IPS-15b (cell line): ENCODE data around the gene DCHS1.
"Not testable (repeated sequence)": the region's sequence is repeated elsewhere in the genome, so short reads cannot be mapped to it uniquely, and the experiment has no call there.

Experiments
- H3K27me3 ChIP-seq: one replicate; pipeline ENCODE4 v1.6.1; 2013; ENCODE audit warnings: low read length; ENCODE audit not compliant: control insufficient read depth, insufficient read depth
- H3K36me3 ChIP-seq: one replicate; pipeline ENCODE4 v1.6.1; 2013; ENCODE audit warnings: low read length; ENCODE audit not compliant: control insufficient read depth, insufficient read depth
- H3K4me1 ChIP-seq: one replicate; pipeline ENCODE4 v1.6.1; 2013; ENCODE audit warnings: mild to moderate bottlenecking, low read length; ENCODE audit not compliant: control insufficient read depth, insufficient read depth
- H3K4me3 ChIP-seq: one replicate; pipeline ENCODE4 v1.5.1; 2013; ENCODE audit warnings: low read depth, low read length
- H3K9ac ChIP-seq: one replicate; pipeline ENCODE4 v1.6.1; 2013; ENCODE audit warnings: low read depth, mild to moderate bottlenecking, low read length
- H3K9me3 ChIP-seq: one replicate; pipeline ENCODE4 v1.6.1; 2013; ENCODE audit warnings: mild to moderate bottlenecking, low read length; ENCODE audit not compliant: control insufficient read depth, insufficient read depth

Gene DCHS1, protein sequence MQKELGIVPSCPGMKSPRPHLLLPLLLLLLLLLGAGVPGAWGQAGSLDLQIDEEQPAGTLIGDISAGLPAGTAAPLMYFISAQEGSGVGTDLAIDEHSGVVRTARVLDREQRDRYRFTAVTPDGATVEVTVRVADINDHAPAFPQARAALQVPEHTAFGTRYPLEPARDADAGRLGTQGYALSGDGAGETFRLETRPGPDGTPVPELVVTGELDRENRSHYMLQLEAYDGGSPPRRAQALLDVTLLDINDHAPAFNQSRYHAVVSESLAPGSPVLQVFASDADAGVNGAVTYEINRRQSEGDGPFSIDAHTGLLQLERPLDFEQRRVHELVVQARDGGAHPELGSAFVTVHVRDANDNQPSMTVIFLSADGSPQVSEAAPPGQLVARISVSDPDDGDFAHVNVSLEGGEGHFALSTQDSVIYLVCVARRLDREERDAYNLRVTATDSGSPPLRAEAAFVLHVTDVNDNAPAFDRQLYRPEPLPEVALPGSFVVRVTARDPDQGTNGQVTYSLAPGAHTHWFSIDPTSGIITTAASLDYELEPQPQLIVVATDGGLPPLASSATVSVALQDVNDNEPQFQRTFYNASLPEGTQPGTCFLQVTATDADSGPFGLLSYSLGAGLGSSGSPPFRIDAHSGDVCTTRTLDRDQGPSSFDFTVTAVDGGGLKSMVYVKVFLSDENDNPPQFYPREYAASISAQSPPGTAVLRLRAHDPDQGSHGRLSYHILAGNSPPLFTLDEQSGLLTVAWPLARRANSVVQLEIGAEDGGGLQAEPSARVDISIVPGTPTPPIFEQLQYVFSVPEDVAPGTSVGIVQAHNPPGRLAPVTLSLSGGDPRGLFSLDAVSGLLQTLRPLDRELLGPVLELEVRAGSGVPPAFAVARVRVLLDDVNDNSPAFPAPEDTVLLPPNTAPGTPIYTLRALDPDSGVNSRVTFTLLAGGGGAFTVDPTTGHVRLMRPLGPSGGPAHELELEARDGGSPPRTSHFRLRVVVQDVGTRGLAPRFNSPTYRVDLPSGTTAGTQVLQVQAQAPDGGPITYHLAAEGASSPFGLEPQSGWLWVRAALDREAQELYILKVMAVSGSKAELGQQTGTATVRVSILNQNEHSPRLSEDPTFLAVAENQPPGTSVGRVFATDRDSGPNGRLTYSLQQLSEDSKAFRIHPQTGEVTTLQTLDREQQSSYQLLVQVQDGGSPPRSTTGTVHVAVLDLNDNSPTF (N-terminal part only)

DNA sequence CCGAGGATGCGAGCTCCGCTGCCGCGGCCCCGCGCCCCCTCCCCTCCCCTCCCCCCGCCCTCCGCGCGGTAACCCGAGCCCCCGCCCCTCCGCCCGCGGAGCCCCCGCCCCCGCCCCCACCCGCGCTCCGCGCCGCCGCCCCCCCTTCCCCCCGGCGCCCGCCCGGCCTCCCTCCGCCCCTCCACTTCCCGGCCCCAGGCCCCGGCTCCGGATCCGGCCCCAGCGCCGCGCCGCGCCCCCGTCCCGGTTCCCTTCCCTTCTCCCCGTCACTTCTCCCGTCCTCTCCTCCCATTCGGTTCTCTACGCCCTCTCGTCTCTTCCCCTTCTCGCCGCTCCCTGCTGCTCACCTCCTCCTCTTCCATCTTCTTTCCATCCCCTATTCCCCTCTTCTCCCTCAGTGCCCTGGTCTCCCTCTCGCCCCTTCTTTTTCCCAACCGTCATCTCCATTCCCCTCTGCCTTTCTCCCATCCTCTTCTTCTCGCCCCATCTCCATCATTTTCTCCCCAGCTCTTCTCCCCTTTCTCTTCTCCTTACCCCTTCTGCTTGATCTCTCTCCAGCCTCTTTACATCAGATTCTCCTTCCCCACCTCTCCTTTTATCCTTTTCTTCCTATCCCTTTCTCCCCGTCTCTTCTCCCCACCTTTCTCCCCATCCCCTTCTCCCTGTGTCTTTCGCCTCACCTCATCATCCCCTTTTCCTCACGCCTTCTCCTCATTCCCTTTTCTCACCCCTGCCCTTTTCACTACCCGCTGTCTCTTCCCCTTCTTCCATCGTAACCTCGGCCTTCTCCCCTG lies at the start of gene DCHS1:
TSS of gene DCHS1 (minus strand) at position 20 of the 794 bp plus-strand sequence. CDS start 14,196 bp downstream, outside the sequence.
- Histone ChIP-seq H3K4me3 (peak within 1 kb of the TSS; percentile 88), H3K9me3 (no peaks in the 10 kb centered on the region), H3K4me1 (peaks cover 15% of the 10 kb centered on the region), H3K27me3 (peaks cover 43% of the 10 kb centered on the region), H3K9ac (peak within 1 kb of the TSS; percentile 73), H3K36me3 (no peaks in the 10 kb centered on the region)

DNA sequence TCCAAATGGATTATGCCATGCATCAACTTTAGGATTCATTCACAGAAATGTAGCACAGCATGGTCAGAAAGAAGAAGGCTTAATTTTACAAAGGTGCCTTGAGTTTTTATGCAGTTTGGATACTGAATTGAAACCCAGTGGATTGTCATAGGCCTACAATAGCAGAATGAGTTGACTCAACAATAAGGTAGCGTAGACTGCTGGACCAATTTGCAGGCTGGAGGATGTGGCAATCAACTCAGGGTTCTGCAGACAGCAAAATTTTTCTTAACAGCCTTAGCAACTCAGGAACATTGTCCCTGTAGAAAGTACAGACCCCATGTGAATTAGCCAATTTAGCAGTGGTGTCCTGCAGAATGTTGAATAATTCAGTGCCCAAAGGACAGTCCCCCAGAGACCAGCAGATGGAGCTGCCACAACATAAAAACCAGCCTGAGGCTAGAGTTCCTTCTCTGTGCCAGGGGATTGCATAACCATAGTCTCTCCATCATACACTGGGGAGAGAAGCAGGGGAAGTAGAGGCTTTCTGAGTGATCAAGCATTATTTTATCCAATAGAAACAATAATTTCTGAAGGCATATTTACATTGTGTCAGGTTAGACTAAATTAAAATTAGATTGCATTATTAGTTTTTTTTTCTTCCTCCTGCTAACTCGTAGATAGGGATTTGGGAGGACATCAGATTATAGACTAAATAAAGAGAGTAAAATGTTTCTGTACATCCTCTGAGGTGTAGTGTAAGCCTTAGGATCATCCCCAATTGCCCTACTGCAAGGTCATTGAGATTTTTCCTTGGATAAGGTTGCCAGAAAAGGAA lies 47.8 kb upstream of the DCHS1 start:
- Histone ChIP-seq H3K4me3 (no peak overlapping the region), H3K36me3 (no peaks in the 10 kb centered on the region), H3K27me3 (no peaks in the 10 kb centered on the region), H3K9ac (no peak overlapping the region), H3K9me3 (no peaks in the 10 kb centered on the region), H3K4me1 (no peaks in the 10 kb centered on the region)

DNA sequence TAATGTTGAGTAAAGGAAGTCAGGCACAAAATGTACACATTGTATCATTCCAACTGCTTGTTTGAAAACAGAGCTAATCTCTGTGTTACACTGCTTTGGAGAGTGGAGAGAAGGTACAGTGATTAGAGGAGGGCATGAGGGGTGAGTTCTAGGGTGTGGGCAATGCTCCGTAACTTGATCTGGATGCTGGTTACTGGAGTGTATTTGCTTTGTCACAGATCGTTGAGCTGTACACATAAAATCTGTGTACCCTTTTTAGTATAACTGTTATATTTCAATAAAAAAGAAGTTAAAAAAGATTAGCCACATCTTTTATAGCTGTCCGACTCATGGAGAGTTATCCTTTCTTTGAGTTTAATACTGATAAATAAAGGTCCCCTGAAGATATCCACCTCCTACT lies 46.3 kb upstream of the DCHS1 start:
- not testable (repeated sequence) for H3K9ac ChIP-seq, H3K9me3 ChIP-seq, H3K36me3 ChIP-seq, H3K4me1 ChIP-seq, H3K4me3 ChIP-seq, H3K27me3 ChIP-seq

DNA sequence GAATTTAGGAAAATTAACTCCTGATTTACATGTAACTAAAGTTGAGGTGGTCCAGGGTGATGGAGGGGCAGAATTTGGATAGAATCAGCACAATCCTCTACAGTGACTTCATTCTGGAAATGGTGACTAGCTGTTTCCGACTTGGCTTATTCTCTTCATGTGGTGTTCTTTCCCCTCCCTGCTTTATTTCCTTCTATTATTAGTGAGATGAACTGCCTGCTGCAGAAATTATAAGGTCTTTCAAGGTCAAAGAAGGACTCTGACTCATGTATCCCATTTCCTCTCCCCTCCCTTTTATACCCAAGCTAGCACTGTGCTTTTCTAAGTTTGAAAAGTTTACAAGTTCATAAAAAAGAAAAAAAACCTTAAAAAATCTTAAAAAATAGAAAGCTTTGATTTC lies 39.8 kb upstream of the DCHS1 start:
- Histone ChIP-seq H3K36me3 (no peaks in the 10 kb centered on the region), H3K9me3 (no peaks in the 10 kb centered on the region), H3K4me3 (no peak overlapping the region), H3K27me3 (no peaks in the 10 kb centered on the region), H3K9ac (no peak overlapping the region), H3K4me1 (no peaks in the 10 kb centered on the region)

DNA sequence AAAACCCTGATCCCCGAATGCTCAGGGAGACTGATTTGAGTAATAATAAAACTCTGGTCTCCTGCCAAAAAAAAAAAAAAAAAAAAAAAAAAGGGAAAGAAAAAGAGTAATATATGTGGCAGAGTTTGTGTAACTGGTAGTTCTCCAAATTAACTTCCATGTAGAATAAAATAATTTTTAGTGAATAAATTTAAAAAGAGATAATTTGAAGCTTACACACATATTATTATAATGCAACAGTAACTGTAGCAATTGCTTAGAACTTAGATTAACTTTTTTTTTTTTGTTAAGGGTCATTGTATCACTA lies 38.6 kb upstream of the DCHS1 start:
- no peak overlapping the region for H3K9ac ChIP-seq
- H3K9me3 ChIP-seq: no peaks in the 10 kb centered on the region
- H3K4me3 ChIP-seq: no peak overlapping the region
- no peaks in the 10 kb centered on the region for H3K27me3 ChIP-seq
- no peaks in the 10 kb centered on the region for H3K4me1 ChIP-seq
- H3K36me3 ChIP-seq: no peaks in the 10 kb centered on the region

DNA sequence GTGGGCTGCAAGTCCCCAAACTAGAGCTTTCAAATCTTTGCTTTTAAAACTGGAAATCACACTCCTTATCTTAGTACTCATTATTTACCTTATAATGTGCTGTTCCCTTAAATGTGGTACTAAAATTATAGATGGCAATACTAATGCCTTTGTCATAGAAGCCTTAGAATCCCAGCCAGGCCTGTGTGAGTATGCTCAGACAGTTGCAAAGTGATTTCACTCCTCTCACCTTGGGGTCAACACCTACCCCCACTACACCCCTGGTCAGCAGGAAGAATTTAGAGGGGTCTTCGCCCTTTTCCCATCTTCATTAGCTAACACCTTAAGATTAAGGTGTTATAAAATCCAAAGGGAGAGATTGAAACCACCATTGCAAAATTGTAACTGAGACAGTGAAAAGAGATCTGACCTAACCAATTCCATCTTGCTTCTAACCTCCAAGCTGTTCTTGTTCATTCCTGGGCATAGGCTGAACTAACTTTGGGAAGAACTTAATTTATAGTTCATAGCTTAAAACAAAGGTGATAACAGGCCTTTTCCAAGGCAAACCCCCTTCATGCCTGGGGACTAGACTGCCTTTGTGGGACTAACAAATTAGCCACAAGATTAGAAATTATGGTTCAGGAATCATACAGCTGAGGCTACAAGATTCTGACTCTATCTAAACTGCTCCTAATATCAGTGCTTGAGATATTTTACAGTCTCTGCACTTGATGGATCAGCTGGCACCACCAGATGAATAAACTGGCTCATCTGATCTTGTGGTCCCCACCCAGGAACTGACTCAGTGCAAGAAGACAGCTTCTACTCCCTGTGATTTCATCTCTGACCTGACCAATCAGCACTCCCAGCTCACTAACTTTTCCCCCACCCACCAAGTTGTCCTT lies 38.0 kb upstream of the DCHS1 start:
- Histone ChIP-seq H3K36me3 (no peaks in the 10 kb centered on the region), H3K9ac (no peak overlapping the region), H3K4me3 (no peak overlapping the region), H3K27me3 (no peaks in the 10 kb centered on the region), H3K9me3 (no peaks in the 10 kb centered on the region), H3K4me1 (no peaks in the 10 kb centered on the region)

DNA sequence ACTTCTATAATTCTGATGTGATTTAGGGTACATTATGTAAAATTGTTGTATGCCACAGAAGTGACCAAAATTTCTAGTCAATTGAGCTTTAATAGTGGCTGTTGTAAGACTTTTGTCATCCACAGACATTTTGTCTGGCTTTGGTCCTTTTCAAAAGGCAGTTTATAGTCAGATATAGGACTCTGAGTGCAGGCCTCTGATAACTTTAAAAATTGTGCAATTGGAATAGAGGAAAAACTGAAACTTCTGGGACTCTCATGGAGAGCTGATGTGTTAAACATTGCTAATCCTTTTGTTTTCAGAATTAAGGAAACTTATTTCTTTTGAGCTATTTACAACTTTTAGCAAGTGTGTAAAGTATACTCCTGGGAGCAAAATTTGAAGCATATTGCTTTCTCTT lies 36.5 kb upstream of the DCHS1 start:
- Histone ChIP-seq H3K27me3 (no peaks in the 10 kb centered on the region), H3K9ac (no peak overlapping the region), H3K9me3 (no peaks in the 10 kb centered on the region), H3K36me3 (no peaks in the 10 kb centered on the region), H3K4me3 (no peak overlapping the region), H3K4me1 (no peaks in the 10 kb centered on the region)

DNA sequence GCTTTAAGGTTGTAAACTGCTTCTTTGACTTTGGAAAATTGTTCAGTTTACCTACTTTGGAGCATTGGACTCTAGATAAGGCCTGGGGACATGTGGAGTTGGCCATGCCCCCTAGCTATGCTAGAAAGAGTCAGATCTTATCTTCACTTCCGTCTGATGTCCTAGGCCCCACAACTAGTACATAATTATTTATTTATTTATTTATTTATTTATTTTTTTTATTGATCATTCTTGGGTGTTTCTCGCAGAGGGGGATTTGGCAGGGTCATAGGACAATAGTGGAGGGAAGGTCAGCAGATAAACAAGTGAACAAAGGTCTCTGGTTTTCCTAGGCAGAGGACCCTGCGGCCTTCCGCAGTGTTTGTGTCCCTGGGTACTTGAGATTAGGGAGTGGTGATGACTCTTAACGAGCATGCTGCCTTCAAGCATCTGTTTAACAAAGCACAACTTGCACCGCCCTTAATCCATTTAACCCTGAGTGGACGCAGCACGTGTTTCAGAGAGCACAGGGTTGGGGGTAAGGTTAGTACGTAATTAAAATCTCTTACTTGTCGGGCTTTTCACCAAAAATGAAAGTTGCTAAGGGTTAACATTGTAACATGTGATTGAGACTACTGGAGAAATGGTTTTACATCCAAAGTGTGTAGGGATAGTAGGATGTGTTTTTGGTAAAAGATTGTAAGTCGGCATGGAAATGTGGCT lies 35.0 kb upstream of the DCHS1 start:
- not testable (repeated sequence) for H3K36me3 ChIP-seq, H3K9ac ChIP-seq

DNA sequence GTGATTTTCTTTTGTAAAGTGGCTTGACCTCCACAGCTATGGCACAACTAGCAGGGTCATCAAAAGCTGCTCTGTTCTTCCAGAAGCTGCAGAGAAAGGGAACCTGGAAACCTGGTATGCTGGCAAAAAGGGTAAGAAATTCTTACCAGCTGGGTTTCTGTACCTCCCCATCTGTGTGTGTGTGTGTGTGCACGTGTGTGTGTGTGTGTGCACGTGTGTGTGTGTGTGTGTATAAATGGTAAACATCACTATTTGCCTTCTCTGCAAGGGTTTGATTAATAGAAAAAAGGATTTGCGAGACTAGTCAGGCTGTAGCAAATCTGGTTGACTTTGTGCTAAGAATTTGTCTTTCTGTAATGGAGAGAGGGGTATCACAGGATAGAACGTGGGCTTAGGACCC lies 32.3 kb upstream of the DCHS1 start:
- Histone ChIP-seq H3K27me3 (no peaks in the 10 kb centered on the region), H3K36me3 (no peaks in the 10 kb centered on the region), H3K4me1 (no peaks in the 10 kb centered on the region), H3K4me3 (no peak overlapping the region), H3K9ac (no peak overlapping the region), H3K9me3 (no peaks in the 10 kb centered on the region)

More for the DNA sequence above, 35.0 kb upstream of the DCHS1 start:
- H3K4me1 ChIP-seq, H3K9me3 ChIP-seq, H3K4me3 ChIP-seq, H3K27me3 ChIP-seq: not testable (repeated sequence)

DNA sequence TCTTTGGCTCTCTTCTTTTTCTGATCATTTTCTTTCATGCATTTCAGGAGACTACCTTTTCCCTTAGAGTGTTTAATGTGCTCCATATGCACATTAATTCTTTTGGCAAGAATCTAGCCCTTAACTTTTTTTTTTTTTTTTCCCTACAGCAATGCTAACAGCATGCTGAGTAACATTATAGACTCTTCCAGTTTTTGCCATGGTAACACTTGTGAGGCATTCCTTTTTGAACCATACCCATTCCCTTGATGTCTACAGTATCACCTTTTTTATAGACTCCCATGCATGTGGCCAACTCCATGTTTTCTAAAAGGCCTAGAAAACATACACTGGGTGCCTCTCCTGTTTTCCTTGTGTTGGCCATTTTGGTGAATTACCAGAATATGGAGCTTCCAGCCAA lies 30.4 kb upstream of the DCHS1 start:
- Histone ChIP-seq H3K27me3 (no peaks in the 10 kb centered on the region), H3K9me3 (no peaks in the 10 kb centered on the region), H3K9ac (no peak overlapping the region)

More for the DNA sequence above, 30.4 kb upstream of the DCHS1 start:
- Histone ChIP-seq H3K36me3 (peaks cover 2% of the 10 kb centered on the region), H3K4me1 (no peaks in the 10 kb centered on the region), H3K4me3 (no peak overlapping the region)
